ENCODE data around the gene CDK7.
"Not testable (repeated sequence)": the region's sequence is repeated elsewhere in the genome, so short reads cannot be mapped to it uniquely, and the experiment has no call there.

CDK7 gene

GRCh38 chr5:69217548-69218526, 16.8 kb upstream of the CDK7 start:
- Histone ChIP-seq H3K27ac (ENCODE audit: low read depth, low read length) (peak overlapping the region; percentile 91), H3K4me1 (ENCODE audit: control insufficient read depth, insufficient read depth, low read length) (peaks cover 8% of the 10 kb centered on the region), H3K4me3 (ENCODE audit: low read length) (peak overlapping the region; percentile 100), H3K36me3 (ENCODE audit: control insufficient read depth, insufficient read depth, low read length) (no peaks in the 10 kb centered on the region), H3K27me3 (ENCODE audit: control insufficient read depth, insufficient read depth, low read length) (no peaks in the 10 kb centered on the region), H3K9ac (ENCODE audit: low read length) (peak overlapping the region; percentile 72)

- Histone ChIP-seq H3K4me1 (ENCODE audit: control insufficient read depth, insufficient read depth, low read length) (peaks cover 8% of the 10 kb centered on the region), H3K9ac (ENCODE audit: low read length) (no peak overlapping the region), H3K27me3 (ENCODE audit: control insufficient read depth, insufficient read depth, low read length) (no peaks in the 10 kb centered on the region), H3K4me3 (ENCODE audit: low read length) (no peak overlapping the region), H3K27ac (ENCODE audit: low read depth, low read length) (no peak overlapping the region), H3K36me3 (ENCODE audit: control insufficient read depth, insufficient read depth, low read length) (no peaks in the 10 kb centered on the region)
Observed at GRCh38 chr5:69219939-69220338, 14.7 kb upstream of the CDK7 start.

GRCh38 chr5:69220371-69220770, 14.3 kb upstream of the CDK7 start:
- not testable (repeated sequence) for H3K4me3 ChIP-seq (ENCODE audit: low read length); H3K9ac ChIP-seq (ENCODE audit: low read length); H3K36me3 ChIP-seq (ENCODE audit: control insufficient read depth, insufficient read depth, low read length); H3K4me1 ChIP-seq (ENCODE audit: control insufficient read depth, insufficient read depth, low read length); H3K27me3 ChIP-seq (ENCODE audit: control insufficient read depth, insufficient read depth, low read length); H3K27ac ChIP-seq (ENCODE audit: low read depth, low read length)

GRCh38 chr5:69220833-69221232, 13.9 kb upstream of the CDK7 start:
- not testable (repeated sequence) for H3K36me3 ChIP-seq (ENCODE audit: control insufficient read depth, insufficient read depth, low read length); H3K27me3 ChIP-seq (ENCODE audit: control insufficient read depth, insufficient read depth, low read length); H3K4me1 ChIP-seq (ENCODE audit: control insufficient read depth, insufficient read depth, low read length); H3K9ac ChIP-seq (ENCODE audit: low read length); H3K27ac ChIP-seq (ENCODE audit: low read depth, low read length); H3K4me3 ChIP-seq (ENCODE audit: low read length)

GRCh38 chr5:69224520-69224919, 10.2 kb upstream of the CDK7 start:
- H3K4me1 ChIP-seq (ENCODE audit: control insufficient read depth, insufficient read depth, low read length) = no peaks in the 10 kb centered on the region
- H3K36me3 ChIP-seq (ENCODE audit: control insufficient read depth, insufficient read depth, low read length) = peaks cover 6% of the 10 kb centered on the region
- H3K9ac ChIP-seq (ENCODE audit: low read length) = no peak overlapping the region
- H3K4me3 ChIP-seq (ENCODE audit: low read length) = no peak overlapping the region
- H3K27me3 ChIP-seq (ENCODE audit: control insufficient read depth, insufficient read depth, low read length) = no peaks in the 10 kb centered on the region
- no peak overlapping the region for H3K27ac ChIP-seq (ENCODE audit: low read depth, low read length)

- H3K4me3 ChIP-seq (ENCODE audit: low read length) = no peak overlapping the region
- no peak overlapping the region for H3K9ac ChIP-seq (ENCODE audit: low read length)
- no peaks in the 10 kb centered on the region for H3K4me1 ChIP-seq (ENCODE audit: control insufficient read depth, insufficient read depth, low read length)
- no peak overlapping the region for H3K27ac ChIP-seq (ENCODE audit: low read depth, low read length)
- no peaks in the 10 kb centered on the region for H3K27me3 ChIP-seq (ENCODE audit: control insufficient read depth, insufficient read depth, low read length)
- peaks cover 8% of the 10 kb centered on the region for H3K36me3 ChIP-seq (ENCODE audit: control insufficient read depth, insufficient read depth, low read length)
Observed at GRCh38 chr5:69225860-69226259, 8.8 kb upstream of the CDK7 start.

GRCh38 chr5:69230181-69230580, 4.5 kb upstream of the CDK7 start:
- no peaks in the 10 kb centered on the region for H3K4me1 ChIP-seq (ENCODE audit: control insufficient read depth, insufficient read depth, low read length)
- H3K27ac ChIP-seq (ENCODE audit: low read depth, low read length) = no peak overlapping the region
- no peak overlapping the region for H3K9ac ChIP-seq (ENCODE audit: low read length)
- no peaks in the 10 kb centered on the region for H3K27me3 ChIP-seq (ENCODE audit: control insufficient read depth, insufficient read depth, low read length)
- H3K36me3 ChIP-seq (ENCODE audit: control insufficient read depth, insufficient read depth, low read length) = peaks cover 8% of the 10 kb centered on the region
- H3K4me3 ChIP-seq (ENCODE audit: low read length) = no peak overlapping the region

GRCh38 chr5:69231281-69231680, 3.4 kb upstream of the CDK7 start:
- Histone ChIP-seq H3K27ac (ENCODE audit: low read depth, low read length) (no peak overlapping the region), H3K4me1 (ENCODE audit: control insufficient read depth, insufficient read depth, low read length) (no peaks in the 10 kb centered on the region), H3K36me3 (ENCODE audit: control insufficient read depth, insufficient read depth, low read length) (peaks cover 8% of the 10 kb centered on the region), H3K27me3 (ENCODE audit: control insufficient read depth, insufficient read depth, low read length) (no peaks in the 10 kb centered on the region), H3K4me3 (ENCODE audit: low read length) (no peak overlapping the region), H3K9ac (ENCODE audit: low read length) (no peak overlapping the region)

GRCh38 chr5:69231851-69232250, 2.8 kb upstream of the CDK7 start:
- peaks cover 7% of the 10 kb centered on the region for H3K36me3 ChIP-seq (ENCODE audit: control insufficient read depth, insufficient read depth, low read length)
- H3K4me1 ChIP-seq (ENCODE audit: control insufficient read depth, insufficient read depth, low read length) = no peaks in the 10 kb centered on the region
- H3K9ac ChIP-seq (ENCODE audit: low read length) = no peak overlapping the region
- H3K27ac ChIP-seq (ENCODE audit: low read depth, low read length) = no peak overlapping the region
- H3K27me3 ChIP-seq (ENCODE audit: control insufficient read depth, insufficient read depth, low read length) = no peaks in the 10 kb centered on the region
- no peak overlapping the region for H3K4me3 ChIP-seq (ENCODE audit: low read length)

GRCh38 chr5:69236733-69237132, 2.0 kb downstream of the CDK7 start:
- not testable (repeated sequence) for H3K4me1 ChIP-seq (ENCODE audit: control insufficient read depth, insufficient read depth, low read length); H3K27me3 ChIP-seq (ENCODE audit: control insufficient read depth, insufficient read depth, low read length); H3K27ac ChIP-seq (ENCODE audit: low read depth, low read length); H3K9ac ChIP-seq (ENCODE audit: low read length); H3K4me3 ChIP-seq (ENCODE audit: low read length); H3K36me3 ChIP-seq (ENCODE audit: control insufficient read depth, insufficient read depth, low read length)

GRCh38 chr5:69237877-69238276, 3.2 kb downstream of the CDK7 start:
- Histone ChIP-seq H3K4me1 (ENCODE audit: control insufficient read depth, insufficient read depth, low read length) (no peaks in the 10 kb centered on the region), H3K4me3 (ENCODE audit: low read length) (no peak overlapping the region)

GRCh38 chr5:69238760-69239251, 4.1 kb downstream of the CDK7 start:
- H3K27ac ChIP-seq (ENCODE audit: low read depth, low read length) = no peak overlapping the region

More at GRCh38 chr5:69237877-69238276, 3.2 kb downstream of the CDK7 start:
- Histone ChIP-seq H3K27ac (ENCODE audit: low read depth, low read length) (no peak overlapping the region), H3K9ac (ENCODE audit: low read length) (no peak overlapping the region), H3K36me3 (ENCODE audit: control insufficient read depth, insufficient read depth, low read length) (no peaks in the 10 kb centered on the region), H3K27me3 (ENCODE audit: control insufficient read depth, insufficient read depth, low read length) (no peaks in the 10 kb centered on the region)

More at GRCh38 chr5:69238760-69239251, 4.1 kb downstream of the CDK7 start:
- no peaks in the 10 kb centered on the region for H3K4me1 ChIP-seq (ENCODE audit: control insufficient read depth, insufficient read depth, low read length)
- no peaks in the 10 kb centered on the region for H3K27me3 ChIP-seq (ENCODE audit: control insufficient read depth, insufficient read depth, low read length)
- no peak overlapping the region for H3K9ac ChIP-seq (ENCODE audit: low read length)
- H3K36me3 ChIP-seq (ENCODE audit: control insufficient read depth, insufficient read depth, low read length) = no peaks in the 10 kb centered on the region
- H3K4me3 ChIP-seq (ENCODE audit: low read length) = no peak overlapping the region

All from rectal smooth muscle tissue (tissue), 1 donor.